ENCODE data around the gene TTLL6.

DNA sequence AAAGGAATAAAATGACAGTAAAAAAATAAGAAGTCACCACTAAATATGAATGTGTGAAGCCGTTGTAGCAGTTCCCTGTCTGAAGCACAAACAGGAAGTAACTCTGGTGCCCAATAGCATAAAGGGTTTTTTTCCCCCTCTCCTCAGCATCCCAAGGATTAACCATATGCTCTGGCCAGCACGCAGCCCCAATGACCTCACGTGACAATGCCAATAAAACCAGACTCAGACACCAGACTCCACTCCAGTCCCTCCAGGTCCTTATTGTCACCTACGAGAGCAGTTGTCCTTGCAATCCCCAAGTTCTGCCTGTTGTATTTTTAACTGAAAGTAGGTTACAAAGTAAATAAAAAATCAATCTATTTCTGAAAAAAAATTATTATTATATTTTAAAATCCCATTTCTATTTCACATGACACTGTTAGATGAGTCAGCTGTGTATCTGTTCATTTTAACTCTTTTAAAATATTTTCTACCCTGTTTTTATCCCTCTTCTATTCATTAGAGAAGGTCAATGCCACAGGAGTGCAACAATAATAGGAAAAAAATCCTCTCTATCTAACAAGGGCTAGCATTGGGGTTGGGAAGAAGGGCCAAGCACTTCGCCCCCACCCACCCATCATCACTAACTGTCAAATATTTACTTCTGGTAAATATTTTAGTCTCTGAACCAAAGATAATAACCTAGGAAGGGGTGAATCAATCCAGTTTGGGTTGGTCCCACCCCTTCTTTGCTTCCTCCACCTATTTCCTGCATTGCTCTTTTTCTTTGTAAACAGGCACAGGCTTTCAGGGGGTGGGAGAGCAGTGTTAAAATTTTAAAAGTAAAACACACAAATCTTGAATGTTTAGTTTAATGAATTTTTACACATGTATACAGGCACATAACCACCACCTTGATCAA is 101.3 kb downstream of the TTLL6 start:
- TF ChIP-seq, protein P1, sequence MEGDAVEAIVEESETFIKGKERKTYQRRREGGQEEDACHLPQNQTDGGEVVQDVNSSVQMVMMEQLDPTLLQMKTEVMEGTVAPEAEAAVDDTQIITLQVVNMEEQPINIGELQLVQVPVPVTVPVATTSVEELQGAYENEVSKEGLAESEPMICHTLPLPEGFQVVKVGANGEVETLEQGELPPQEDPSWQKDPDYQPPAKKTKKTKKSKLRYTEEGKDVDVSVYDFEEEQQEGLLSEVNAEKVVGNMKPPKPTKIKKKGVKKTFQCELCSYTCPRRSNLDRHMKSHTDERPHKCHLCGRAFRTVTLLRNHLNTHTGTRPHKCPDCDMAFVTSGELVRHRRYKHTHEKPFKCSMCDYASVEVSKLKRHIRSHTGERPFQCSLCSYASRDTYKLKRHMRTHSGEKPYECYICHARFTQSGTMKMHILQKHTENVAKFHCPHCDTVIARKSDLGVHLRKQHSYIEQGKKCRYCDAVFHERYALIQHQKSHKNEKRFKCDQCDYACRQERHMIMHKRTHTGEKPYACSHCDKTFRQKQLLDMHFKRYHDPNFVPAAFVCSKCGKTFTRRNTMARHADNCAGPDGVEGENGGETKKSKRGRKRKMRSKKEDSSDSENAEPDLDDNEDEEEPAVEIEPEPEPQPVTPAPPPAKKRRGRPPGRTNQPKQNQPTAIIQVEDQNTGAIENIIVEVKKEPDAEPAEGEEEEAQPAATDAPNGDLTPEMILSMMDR (IDR thresholded peaks at IDR 0.05), result no peak
- no peak for TF ChIP-seq RFX5 (IDR thresholded peaks at IDR 0.05)
